Naive B cell (primary cell): ENCODE data around the gene TES. TPM values are rescaled to one million over a fixed set of nuclear protein-coding genes. Genes with fewer than 3 reads are reported as not detected.

Experiments
- ATAC-seq, 2 donors: fragments of 150-1000 bp; cut with Tn5 transposase; 2 replicates each; pipeline ENCODE4 v1.10.0; 2021; ENCODE audit warnings: low read depth in 2 of 2, mild to moderate bottlenecking in 2 of 2, moderate library complexity in 2 of 2
- DNase-seq: peaks from one replicate; pipeline ENCODE4 v3.0.0; 2022
- H3K27ac Mint-ChIP-seq, 6 donors: one replicate each; pipeline ENCODE4 v1.8.0; 2020 to 2022; ENCODE audit warnings: mild to moderate bottlenecking in 6 of 6, mixed read lengths in 6 of 6, moderate library complexity in 5 of 6, inconsistent platforms in 2 of 6
- H3K27me3 Mint-ChIP-seq, 3 donors: one replicate each; pipeline ENCODE4 v1.8.0; 2021 to 2022; ENCODE audit warnings: mixed read lengths in 3 of 3, mild to moderate bottlenecking in 1 of 3
- H3K36me3 Mint-ChIP-seq, 2 donors: one replicate each; pipeline ENCODE4 v1.8.0; 2020 to 2022; ENCODE audit warnings: mixed read lengths in 2 of 2, inconsistent platforms in 1 of 2, mild to moderate bottlenecking in 1 of 2
- H3K4me1 Mint-ChIP-seq, 3 donors: one replicate each; pipeline ENCODE4 v1.8.0; 2020 to 2022; ENCODE audit warnings: mixed read lengths in 3 of 3, inconsistent platforms in 1 of 3, mild to moderate bottlenecking in 1 of 3, moderate library complexity in 1 of 3
- H3K4me3 Mint-ChIP-seq, 8 donors: one replicate each; pipeline ENCODE4 v1.8.0; 2020 to 2022; ENCODE audit warnings: mild to moderate bottlenecking in 8 of 8, mixed read lengths in 8 of 8, moderate library complexity in 8 of 8, inconsistent platforms in 2 of 8
- H3K9me3 Mint-ChIP-seq, 7 donors: one replicate each; pipeline ENCODE4 v1.8.0; 2020 to 2022; ENCODE audit warnings: mixed read lengths in 7 of 7, mild to moderate bottlenecking in 5 of 7, inconsistent platforms in 2 of 7, moderate library complexity in 1 of 7
- polyA plus RNA-seq, 6 donors: library from polyadenylated mRNA; unstranded; fragments of 300-500 nt; fragmentation: Illumina TruSeq; gene quantifications; one replicate each; pipeline ENCODE4 v1.2.3, GENCODE V29; 2021; ENCODE audit warnings: low read depth in 6 of 6

The TES gene, protein sequence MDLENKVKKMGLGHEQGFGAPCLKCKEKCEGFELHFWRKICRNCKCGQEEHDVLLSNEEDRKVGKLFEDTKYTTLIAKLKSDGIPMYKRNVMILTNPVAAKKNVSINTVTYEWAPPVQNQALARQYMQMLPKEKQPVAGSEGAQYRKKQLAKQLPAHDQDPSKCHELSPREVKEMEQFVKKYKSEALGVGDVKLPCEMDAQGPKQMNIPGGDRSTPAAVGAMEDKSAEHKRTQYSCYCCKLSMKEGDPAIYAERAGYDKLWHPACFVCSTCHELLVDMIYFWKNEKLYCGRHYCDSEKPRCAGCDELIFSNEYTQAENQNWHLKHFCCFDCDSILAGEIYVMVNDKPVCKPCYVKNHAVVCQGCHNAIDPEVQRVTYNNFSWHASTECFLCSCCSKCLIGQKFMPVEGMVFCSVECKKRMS
- 100 to 1,000 TPM in 5 of 6 donors, 10 to 100 TPM in 1; 98.1 to 195 (median 133) TPM for polyA plus RNA-seq

DNA sequence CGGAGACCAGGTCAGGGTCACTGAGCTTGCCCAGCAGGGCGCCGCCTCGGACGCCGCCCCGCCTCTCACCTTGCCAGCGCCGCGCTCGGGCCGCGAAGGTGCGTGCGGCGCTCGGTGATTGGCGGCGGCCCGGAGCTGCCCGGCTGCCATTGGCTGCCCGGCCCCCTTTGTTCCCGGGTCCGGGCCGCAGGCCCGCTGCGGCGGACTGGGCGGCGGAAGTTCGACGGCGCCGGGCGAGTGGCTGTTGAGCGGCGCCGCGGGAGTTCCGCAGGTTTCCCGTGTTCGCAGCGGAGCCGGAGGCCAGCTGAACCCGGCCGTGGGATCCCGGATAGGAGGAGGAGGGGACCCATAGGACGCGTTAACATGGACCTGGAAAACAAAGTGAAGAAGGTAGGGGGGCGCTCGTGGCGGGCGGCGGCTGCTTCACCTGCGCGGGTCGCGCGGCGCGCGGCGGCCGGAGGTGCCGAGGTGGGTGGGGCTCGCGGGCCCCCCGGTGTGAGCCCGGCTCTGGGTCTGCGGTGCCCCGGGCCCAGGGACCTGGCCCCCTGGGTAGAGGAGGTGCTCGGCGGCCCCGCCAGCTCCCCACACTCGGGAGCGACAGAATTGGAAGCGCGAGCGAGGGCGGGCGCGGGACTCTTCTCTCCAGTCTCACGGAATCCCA is at the start of gene TES:
Gene TES (plus strand): TSS at position 195 of the 661 bp plus-strand sequence. CDS start 169 bp downstream, at position 364.
- peak within 1 kb of the TSS; percentile 79 to 97 (median 95) for H3K27ac Mint-ChIP-seq
- peak within 1 kb of the TSS; percentile 92 to 99 (median 98) for H3K4me3 Mint-ChIP-seq
- H3K9me3 Mint-ChIP-seq: no peaks in the 10 kb centered on the region
- peak; percentile 71 to 77 for ATAC-seq
- H3K27me3 Mint-ChIP-seq: no peaks in the 10 kb centered on the region
- H3K4me1 Mint-ChIP-seq: peaks cover 30 to 48% (median 44%) of the 10 kb centered on the region in 3 donors
- DNase-seq: peak; percentile 70
- H3K36me3 Mint-ChIP-seq: no peaks in the 10 kb centered on the region

DNA sequence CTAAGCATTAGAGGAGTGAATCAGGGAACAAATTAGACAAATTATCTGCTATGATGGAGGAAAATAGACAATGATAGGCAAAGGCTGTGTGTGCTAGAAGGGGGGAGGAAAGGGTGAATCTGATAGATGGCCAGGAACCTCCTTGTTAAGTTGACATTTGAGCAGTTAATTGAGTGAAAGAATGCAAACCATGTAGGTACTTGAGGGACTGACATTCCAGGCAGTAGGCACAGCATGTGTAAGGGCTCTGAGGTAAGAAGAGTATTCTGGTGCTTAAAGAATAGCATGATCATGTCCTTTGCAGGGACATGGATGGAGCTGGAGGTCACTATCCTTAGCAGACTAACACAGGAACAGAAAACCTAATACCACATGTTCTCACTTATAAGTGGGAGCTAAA is 48.6 kb upstream of the TES start:
- H3K4me1 Mint-ChIP-seq: peaks cover 40 to 51% (median 47%) of the 10 kb centered on the region in 3 donors
- peak overlapping the region in 1 of 8 donors; percentile 60 for H3K4me3 Mint-ChIP-seq

DNA sequence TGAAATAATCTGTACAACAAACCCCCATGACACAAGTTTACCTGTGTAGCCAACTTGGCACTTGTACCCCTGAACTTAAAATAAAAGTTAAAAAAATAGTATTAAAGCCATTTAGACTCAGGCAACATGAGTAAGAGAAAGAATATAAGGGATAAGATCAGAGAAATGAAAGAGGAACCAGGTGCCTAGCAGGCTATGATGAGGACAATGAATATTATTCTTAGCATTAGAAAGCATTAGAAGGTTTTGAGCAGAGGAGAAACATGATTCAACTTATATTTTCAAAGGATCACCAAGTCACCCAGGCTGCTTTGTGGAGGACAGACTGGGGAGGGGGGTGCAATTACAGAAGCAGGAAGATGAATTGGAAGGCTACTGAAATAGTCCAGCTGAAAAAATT is 48.1 kb upstream of the TES start:
- peaks cover 0 to 4% (median 0%) of the 10 kb centered on the region in 3 donors for H3K27me3 Mint-ChIP-seq
- DNase-seq (no peak), ATAC-seq (no peak)
- H3K27ac Mint-ChIP-seq: peak overlapping the region in 1 of 6 donors; percentile 72
- H3K9me3 Mint-ChIP-seq: peaks cover 0 to 1% (median 0%) of the 10 kb centered on the region in 7 donors
- peak overlapping the region in 1 of 8 donors; percentile 47 for H3K4me3 Mint-ChIP-seq
- H3K36me3 Mint-ChIP-seq: no peaks in the 10 kb centered on the region
- peaks cover 42 to 57% (median 52%) of the 10 kb centered on the region in 3 donors for H3K4me1 Mint-ChIP-seq

More for the DNA sequence above, 48.6 kb upstream of the TES start:
- Mint-ChIP-seq H3K27ac (peak overlapping the region in 2 of 6 donors; percentile 49 to 57), H3K27me3 (peaks cover 0 to 4% (median 0%) of the 10 kb centered on the region in 3 donors), H3K36me3 (no peaks in the 10 kb centered on the region), H3K9me3 (peaks cover 0 to 1% (median 0%) of the 10 kb centered on the region in 7 donors)
- no peak for DNase-seq
- no peak for ATAC-seq

DNA sequence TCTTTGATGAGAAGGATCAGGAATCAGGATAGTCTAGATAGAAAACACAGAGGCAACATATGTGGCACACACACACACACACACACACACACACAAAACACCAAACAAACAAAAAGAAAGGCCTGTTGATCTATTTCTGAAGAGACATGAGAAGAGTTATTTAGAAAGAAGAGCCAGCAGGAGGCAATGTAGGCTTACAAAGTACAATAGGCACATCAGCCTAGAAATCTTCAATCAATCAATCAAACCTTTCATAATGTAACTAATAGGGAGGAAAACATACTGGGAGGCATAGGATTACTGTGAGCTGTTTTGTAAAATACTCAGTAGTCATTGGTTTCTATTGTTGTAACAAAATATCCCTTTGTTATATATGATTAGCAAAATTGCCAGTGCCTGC is 47.3 kb upstream of the TES start:
- no peaks in the 10 kb centered on the region for H3K27me3 Mint-ChIP-seq
- H3K4me3 Mint-ChIP-seq: no peak overlapping the region
- no peaks in the 10 kb centered on the region for H3K36me3 Mint-ChIP-seq
- H3K27ac Mint-ChIP-seq: no peak overlapping the region
- H3K9me3 Mint-ChIP-seq: peaks cover 0 to 1% (median 0%) of the 10 kb centered on the region in 7 donors
- DNase-seq: no peak
- no peak for ATAC-seq
- peaks cover 45 to 60% (median 55%) of the 10 kb centered on the region in 3 donors for H3K4me1 Mint-ChIP-seq

DNA sequence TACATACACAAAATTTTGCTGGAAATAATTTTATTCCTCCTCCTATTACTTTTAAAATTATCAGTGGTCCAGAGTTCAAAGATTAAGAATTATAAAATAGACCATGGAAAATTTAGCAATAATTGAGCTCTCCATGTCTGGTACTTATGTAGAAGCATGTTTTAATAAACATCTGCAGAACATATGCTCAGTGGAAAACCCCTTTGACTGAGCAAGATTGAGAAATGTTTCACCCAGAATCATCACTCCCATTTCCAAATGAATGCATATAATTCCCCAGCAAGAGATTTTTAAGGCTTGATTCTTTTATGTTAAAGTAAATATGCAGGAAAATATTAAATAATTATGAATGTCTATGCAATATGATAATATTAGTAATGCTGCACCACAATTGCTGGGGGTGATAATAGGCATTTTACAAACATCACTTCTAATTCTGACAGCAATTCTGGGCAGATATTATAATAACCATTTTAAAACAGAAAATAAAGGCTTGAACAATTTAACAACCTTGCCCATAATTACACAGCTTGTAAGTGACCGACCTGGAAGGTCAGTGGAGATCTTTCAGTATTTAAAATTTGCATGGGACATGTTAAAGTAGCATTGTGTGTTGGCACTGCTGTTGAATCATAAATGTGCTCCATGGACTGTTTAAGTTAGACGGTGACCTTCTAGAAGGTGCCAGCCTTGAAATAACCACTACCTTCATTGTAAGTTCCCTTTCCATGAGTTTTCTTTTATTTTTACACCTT is 45.6 kb upstream of the TES start:
- no peaks in the 10 kb centered on the region for H3K36me3 Mint-ChIP-seq
- no peaks in the 10 kb centered on the region for H3K27me3 Mint-ChIP-seq
- DNase-seq: no peak
- peaks cover 43 to 58% (median 52%) of the 10 kb centered on the region in 3 donors for H3K4me1 Mint-ChIP-seq
- peak overlapping the region in 1 of 8 donors; percentile 36 for H3K4me3 Mint-ChIP-seq
- no peak overlapping the region for H3K27ac Mint-ChIP-seq
- peaks cover 0 to 1% (median 0%) of the 10 kb centered on the region in 7 donors for H3K9me3 Mint-ChIP-seq
- no peak for ATAC-seq

DNA sequence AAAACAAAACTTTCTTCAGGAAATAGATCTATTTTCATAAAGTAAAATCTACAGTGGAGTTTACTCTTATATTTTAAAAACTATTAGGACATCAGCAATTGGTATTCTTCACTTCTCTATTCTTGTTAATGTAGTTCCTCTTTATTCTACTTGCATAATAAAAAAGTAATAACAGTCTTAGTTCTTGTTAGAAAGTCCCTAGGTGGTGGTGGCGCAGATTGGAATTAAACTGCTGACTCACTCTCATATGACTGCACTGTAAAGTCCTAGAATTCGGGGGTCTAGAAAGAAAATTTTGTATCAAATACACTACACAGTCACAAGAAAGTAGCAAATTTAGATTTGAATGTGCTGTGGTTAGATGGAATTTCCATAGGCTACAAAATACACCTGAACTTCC is 44.6 kb upstream of the TES start:
- peaks cover 0 to 4% (median 0%) of the 10 kb centered on the region in 3 donors for H3K27me3 Mint-ChIP-seq
- ATAC-seq (peak; percentile 93 to 95), DNase-seq (peak; percentile 55)
- peaks cover 0 to 1% (median 0%) of the 10 kb centered on the region in 7 donors for H3K9me3 Mint-ChIP-seq
- peak overlapping the region in 5 of 8 donors; percentile 2 to 54 (median 14) for H3K4me3 Mint-ChIP-seq
- peaks cover 35 to 50% (median 43%) of the 10 kb centered on the region in 3 donors for H3K4me1 Mint-ChIP-seq
- peak overlapping the region in 4 of 6 donors; percentile 1 to 94 (median 53) for H3K27ac Mint-ChIP-seq
- H3K36me3 Mint-ChIP-seq: no peaks in the 10 kb centered on the region

DNA sequence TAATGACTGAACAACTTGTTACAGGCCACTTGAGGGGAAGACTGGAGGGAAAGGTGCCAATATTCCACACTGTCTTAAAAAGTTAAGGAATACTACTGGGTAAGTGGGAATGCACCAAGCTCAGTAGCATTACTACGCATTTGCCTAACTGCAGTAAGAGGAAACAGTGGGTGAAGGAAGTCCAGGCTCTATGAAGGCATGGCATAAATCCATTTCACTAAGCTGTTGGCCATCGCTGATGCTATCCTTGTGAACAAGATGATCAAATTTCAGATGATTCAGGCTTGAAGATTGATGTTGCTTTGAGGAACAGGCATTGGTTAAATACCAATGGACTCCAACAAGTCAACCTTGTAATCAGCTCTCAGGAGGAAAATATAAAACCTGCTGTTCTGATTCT is 44.2 kb upstream of the TES start:
- Mint-ChIP-seq H3K27me3 (peaks cover 0 to 8% (median 0%) of the 10 kb centered on the region in 3 donors), H3K27ac (peak overlapping the region in 5 of 6 donors; percentile 1 to 94 (median 49)), H3K4me3 (peak overlapping the region in 5 of 8 donors; percentile 2 to 54 (median 14)), H3K36me3 (no peaks in the 10 kb centered on the region), H3K4me1 (peaks cover 35 to 50% (median 43%) of the 10 kb centered on the region in 3 donors), H3K9me3 (peaks cover 0 to 1% (median 0%) of the 10 kb centered on the region in 7 donors)
- ATAC-seq (peak; percentile 21 to 23), DNase-seq (no peak)

DNA sequence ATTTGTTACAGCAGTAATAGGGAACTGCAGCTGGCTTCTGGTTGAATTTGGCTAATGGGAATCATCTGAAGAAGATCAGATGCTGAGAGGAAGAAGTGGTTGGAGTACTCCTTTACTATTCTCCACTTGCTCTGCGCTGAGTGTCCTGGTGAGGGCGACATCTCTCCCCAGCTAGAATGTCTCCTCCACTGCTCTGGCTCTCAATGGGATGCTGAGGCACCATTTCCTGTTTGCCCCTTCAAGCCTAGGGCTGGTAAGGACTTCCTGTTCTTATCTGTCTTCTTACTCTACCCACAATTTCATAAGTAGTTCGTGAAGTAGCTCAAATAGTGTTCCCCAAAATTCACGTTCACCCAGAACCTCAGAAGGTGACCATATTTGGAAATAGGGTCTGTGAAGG is 43.2 kb upstream of the TES start:
- Mint-ChIP-seq H3K36me3 (no peaks in the 10 kb centered on the region), H3K27ac (peak overlapping the region in 2 of 6 donors; percentile 13 to 25), H3K27me3 (peaks cover 0 to 13% (median 8%) of the 10 kb centered on the region in 3 donors), H3K9me3 (peaks cover 0 to 1% (median 0%) of the 10 kb centered on the region in 7 donors), H3K4me1 (peaks cover 27 to 43% (median 36%) of the 10 kb centered on the region in 3 donors), H3K4me3 (peak overlapping the region in 1 of 8 donors; percentile 28)
- DNase-seq (no peak), ATAC-seq (peak in 1 of 2 donors; percentile 13)

DNA sequence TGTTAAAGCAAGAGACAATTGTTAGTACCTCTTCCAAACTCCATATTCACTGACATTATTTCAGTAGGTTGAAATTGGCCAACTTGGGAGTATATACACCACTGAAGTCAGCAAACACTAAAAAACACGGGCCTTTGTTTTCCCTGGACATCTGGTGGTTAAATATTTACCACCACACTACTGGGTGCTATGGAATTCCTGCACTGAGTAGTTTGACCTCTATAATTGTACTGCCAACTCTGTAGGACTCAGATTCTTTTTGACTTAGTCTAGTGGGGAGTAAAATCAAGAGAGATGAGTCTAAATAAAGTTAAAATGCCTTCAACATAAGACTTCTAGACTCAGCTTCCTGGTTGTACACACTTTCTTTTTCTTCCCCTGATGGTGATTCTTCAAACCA is 41.3 kb upstream of the TES start:
- no peaks in the 10 kb centered on the region for H3K36me3 Mint-ChIP-seq
- H3K9me3 Mint-ChIP-seq: peaks cover 0 to 1% (median 0%) of the 10 kb centered on the region in 7 donors
- peaks cover 0 to 13% (median 8%) of the 10 kb centered on the region in 3 donors for H3K27me3 Mint-ChIP-seq
- H3K27ac Mint-ChIP-seq: peak overlapping the region in 1 of 6 donors; percentile 14
- DNase-seq (no peak), ATAC-seq (no peak)
- no peak overlapping the region for H3K4me3 Mint-ChIP-seq
- H3K4me1 Mint-ChIP-seq: peaks cover 20 to 33% (median 24%) of the 10 kb centered on the region in 3 donors

DNA sequence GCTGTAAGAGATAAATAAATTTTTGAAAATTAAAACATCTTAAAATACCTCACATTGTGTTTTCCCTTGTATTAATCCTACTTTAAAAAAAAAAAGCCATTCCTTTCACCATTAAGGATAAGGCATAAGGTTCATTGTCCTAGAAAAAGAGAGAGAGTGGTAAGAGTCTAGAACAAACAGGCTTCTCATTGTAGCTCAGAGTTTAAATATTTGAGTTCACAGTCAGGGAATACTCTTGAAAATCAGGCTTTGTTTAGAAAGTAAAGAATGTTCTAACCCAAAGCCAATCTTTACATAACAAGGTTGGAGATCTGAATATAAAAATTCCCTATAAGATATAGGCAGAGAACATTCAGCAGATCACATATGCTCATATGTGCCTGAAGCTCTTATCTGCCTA is 40.2 kb upstream of the TES start:
- no peak for ATAC-seq
- Mint-ChIP-seq H3K4me3 (no peak overlapping the region), H3K27ac (no peak overlapping the region), H3K4me1 (peaks cover 17 to 24% (median 20%) of the 10 kb centered on the region in 3 donors), H3K36me3 (peaks cover 0 to 3% of the 10 kb centered on the region in 2 donors), H3K9me3 (peaks cover 0 to 5% (median 3%) of the 10 kb centered on the region in 7 donors), H3K27me3 (peaks cover 0 to 15% (median 8%) of the 10 kb centered on the region in 3 donors)
- DNase-seq: no peak

DNA sequence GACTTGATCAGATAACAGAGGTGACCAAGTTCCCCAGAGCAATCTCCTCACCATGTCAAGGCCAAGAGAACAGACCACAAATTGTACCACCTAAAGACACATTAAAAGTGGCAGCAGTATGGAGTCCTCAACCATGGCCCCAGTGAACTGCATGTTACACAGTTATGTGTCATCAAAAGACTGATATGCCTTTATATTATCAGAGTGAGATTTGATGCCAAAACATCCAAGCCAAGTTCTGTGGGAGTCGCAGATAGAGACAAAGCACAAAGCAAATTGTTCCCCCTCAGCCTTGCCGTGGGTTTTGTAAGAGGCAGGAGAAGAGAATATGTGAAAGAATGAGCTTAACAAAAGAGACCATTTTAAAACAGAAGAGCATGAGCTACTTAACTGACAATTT is 39.2 kb upstream of the TES start:
- Mint-ChIP-seq H3K4me1 (peaks cover 11 to 15% (median 14%) of the 10 kb centered on the region in 3 donors), H3K36me3 (peaks cover 0 to 7% of the 10 kb centered on the region in 2 donors), H3K4me3 (no peak overlapping the region), H3K9me3 (peaks cover 0 to 8% (median 5%) of the 10 kb centered on the region in 7 donors), H3K27ac (no peak overlapping the region), H3K27me3 (peaks cover 0 to 17% (median 8%) of the 10 kb centered on the region in 3 donors)
- DNase-seq (no peak), ATAC-seq (no peak)

DNA sequence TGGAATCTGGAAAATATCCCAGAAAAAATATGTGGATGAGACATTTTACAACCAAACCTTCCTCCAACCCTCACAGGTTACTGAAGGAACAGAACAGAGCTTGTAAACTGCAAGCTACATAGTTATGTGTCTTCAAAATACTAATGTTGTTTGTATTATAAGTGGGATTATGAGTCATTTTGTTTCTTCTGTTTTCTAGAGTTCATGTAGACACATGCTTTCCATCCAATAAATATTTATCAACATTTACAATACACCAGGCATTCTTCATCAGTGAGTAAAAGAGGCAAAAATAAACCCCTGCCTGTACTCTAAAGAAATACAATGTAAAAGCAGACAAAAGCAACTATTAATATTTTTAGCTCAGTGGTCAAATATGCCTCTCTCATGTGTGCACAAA is 38.0 kb upstream of the TES start:
- Mint-ChIP-seq H3K36me3 (peaks cover 0 to 7% of the 10 kb centered on the region in 2 donors), H3K4me3 (no peak overlapping the region), H3K27ac (no peak overlapping the region), H3K9me3 (peaks cover 0 to 8% (median 4%) of the 10 kb centered on the region in 7 donors), H3K4me1 (peaks cover 1 to 2% (median 2%) of the 10 kb centered on the region in 3 donors), H3K27me3 (peaks cover 0 to 17% (median 8%) of the 10 kb centered on the region in 3 donors)
- ATAC-seq (no peak), DNase-seq (no peak)
